Measurements from ENCODE around the gene KCTD11.

KCTD11 gene

GRCh38 chr17:7351665-7352502 is at the start of gene KCTD11:
Gene KCTD11 (plus strand): TSS chr17:7352162.
- peak within 1 kb of the TSS; percentile 78 to 99 (median 96) for H3K27ac ChIP-seq
- peak within 1 kb of the TSS; percentile 46 to 81 (median 68) for H3K4me3 ChIP-seq

DNA sequence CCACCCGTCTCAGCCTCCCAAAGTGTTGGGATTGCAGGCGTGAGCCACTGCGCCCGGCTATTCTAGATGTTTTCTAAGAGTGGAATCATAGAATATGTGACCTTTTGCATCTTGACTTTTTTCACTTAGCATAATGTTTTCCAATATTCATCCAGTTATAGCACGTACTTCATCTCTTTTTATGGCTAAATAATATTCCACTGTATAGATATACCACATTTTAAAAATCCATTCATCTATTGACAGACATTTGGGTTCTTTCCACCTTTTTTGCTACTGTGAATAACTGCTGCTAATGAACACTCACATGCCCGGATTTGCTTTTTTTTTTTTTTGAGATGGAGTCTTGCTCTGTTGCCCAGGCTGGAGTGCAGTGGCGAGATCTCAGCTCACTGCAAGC is 47.8 kb upstream of the KCTD11 start:
- H3K4me3 ChIP-seq = no peak overlapping the region
- H3K27ac ChIP-seq = no peak overlapping the region

- Histone ChIP-seq H3K4me3 (peak within 1 kb of the TSS; percentile 86 to 100 (median 98)), H3K27ac (peak within 1 kb of the TSS; percentile 93 to 100 (median 99))
Measured at GRCh38 chr17:7306911-7307685, 44.9 kb upstream of the KCTD11 start, which contains the start of gene EIF5A. Gene EIF5A (plus strand): TSS chr17:7307628. CDS start chr17:7309636, 2,008 bp downstream.

GRCh38 chr17:7307686-7308624 is 44.0 kb upstream of the KCTD11 start:
- Histone ChIP-seq H3K4me3 (peak overlapping the region; percentile 86 to 100 (median 98)), H3K27ac (peak overlapping the region; percentile 93 to 100 (median 99))

DNA sequence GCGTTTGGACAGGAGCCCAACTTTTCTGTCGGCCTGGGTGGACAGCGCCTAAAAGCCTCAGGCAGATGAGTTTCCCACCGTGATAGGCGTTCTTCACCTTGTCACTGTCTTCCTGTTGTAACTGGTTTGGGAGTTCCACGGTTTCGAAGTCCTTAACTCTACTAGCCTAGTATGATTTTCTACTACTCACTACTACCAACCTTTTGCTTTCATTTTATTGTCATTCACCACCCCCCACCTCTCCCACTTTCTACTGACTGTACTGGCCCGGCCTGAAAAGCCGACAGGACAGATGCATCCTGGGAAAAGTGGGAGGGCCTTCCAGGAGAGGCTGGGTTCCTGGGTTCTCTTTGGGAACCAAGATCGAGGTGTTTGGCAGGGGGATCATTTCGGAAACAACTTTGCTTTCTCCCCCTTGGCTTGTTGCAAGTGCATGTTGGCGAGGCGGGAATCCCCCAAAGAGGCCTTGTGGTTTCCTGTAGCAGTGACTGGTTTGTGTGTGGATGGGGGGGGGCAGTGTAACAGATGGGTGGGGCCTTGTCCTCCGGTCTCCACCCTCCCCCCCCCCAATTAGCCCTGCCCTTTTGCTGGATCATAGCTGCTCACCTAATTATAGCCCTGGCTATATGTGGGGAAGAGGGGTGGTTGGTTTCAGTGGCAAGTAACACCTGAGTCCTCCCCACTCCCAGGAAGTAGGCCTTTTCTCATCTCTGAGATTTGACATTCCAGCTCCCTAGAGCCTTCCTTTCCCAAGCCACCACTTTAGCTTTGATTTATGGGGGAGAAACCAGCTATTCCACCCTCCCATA is 43.1 kb upstream of the KCTD11 start:
- Histone ChIP-seq H3K4me3 (peak overlapping the region; percentile 86 to 100 (median 98)), H3K27ac (peak overlapping the region; percentile 93 to 100 (median 99))

GRCh38 chr17:7309628-7310027 is 42.3 kb upstream of the KCTD11 start:
- Histone ChIP-seq H3K4me3 (peak overlapping the region in 4 of 7 experiments; percentile 86 to 100 (median 94)), H3K27ac (peak overlapping the region in 14 of 21 experiments; percentile 93 to 100 (median 100))

DNA sequence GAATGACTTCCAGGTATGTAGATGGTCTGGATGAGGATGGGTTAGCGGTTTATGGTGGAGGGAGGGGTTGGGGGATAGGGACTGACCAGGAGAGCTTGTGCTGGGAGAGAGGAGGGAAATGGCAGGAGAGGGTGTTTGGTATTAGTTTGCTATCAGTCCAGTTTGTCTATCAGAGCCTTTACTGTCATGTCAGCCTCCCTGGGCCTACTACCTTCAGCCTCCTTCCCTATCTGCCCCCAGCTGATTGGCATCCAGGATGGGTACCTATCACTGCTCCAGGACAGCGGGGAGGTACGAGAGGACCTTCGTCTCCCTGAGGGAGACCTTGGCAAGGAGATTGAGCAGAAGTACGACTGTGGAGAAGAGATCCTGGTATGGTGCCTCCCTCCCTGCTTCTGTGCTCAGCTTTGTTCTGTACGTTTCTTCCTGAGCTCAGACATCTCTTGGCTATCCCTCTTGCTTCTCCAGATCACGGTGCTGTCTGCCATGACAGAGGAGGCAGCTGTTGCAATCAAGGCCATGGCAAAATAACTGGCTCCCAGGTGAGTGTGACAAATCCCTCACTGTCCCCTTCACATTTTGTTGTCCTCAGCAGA is 40.8 kb upstream of the KCTD11 start:
- Histone ChIP-seq H3K27ac (no peak overlapping the region), H3K4me3 (no peak overlapping the region)

DNA sequence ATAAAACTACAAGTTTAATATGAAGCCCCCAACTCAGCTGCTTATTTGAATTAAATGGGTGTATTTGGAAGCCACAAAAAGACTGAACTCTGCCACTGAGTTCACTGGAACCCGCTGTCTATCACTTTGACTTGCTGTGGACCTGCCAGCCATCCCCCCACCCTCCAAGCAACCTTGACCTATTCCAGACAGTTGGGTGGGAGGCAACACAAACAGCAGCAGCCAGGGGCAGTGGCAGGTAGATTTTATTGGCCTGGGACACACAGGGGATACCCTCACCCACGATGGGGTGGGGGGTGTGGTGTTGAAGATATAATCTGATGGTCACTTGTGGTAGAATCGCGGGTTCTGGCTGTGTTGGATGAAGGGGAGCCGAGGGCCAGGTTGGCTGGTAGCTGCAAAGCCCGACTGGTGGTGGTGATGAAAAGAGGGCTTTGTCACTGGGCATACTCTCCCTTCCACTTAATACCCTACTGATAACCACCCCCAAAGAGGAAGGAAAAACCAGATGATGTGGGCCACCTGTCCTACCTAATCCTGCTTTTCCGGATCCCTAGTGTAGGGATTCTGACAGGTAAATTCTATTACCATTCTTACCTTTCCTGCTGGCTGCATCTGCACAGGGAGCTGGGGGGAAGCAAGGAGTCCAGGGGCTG is 39.4 kb upstream of the KCTD11 start:
- no peak overlapping the region for H3K27ac ChIP-seq
- no peak overlapping the region for H3K4me3 ChIP-seq

- H3K27ac ChIP-seq = peak overlapping the region in 1 of 21 experiments; percentile 38
- no peak overlapping the region for H3K4me3 ChIP-seq
Measured at GRCh38 chr17:7313088-7313889, 38.7 kb upstream of the KCTD11 start.

- Histone ChIP-seq H3K4me3 (peak overlapping the region; percentile 50 to 92 (median 82)), H3K27ac (peak overlapping the region in 20 of 21 experiments; percentile 76 to 98 (median 92))
Measured at GRCh38 chr17:7313890-7314718, 37.9 kb upstream of the KCTD11 start.

DNA sequence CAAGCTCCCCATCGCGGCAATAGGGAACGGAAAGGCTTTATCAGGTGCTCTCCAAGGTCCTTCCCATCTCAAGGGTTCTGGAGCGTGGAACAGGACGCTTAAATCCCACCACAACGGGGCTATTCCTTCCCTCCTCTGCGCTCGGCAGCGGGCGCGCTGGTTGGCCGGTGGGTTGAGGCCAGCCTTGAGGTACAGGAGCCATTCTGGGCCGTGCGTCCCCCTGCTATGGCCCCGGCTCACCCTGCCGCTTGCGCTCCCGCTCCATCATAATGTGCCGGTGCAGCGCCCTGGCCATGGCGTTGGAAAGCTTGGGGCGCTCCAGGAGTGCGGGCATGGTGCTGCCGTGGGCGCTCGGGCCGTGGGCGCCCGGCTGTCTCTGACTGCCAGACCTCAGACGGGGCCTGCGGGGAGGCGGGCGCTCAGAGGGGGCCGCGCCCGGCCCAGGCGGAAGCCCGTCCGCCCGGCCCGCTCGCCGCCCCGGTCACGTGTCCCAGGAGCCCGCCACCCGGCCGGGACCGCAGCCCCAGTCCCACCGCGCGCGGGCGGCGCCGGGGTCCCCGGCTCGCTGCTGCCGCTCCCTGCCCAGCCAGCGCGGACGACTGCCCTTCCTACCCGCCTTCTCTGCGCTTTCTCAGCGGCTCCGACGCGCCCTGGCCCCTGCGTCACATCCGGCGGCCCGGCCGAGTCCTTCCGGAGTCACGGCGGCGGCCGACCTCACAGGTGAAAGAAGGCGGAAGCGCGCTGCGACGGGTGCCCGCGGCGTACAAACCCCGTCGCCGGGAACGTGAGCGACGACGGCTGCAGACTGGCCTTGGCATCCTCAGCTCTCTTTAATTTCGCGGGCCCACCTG is 37.0 kb upstream of the KCTD11 start, which contains the start of gene GPS2:
TSS of gene GPS2 (minus strand) at position 642 of the 851 bp plus-strand sequence. CDS start at position 334, 308 bp downstream.
- H3K27ac ChIP-seq = peak within 1 kb of the TSS; percentile 76 to 98 (median 92)

DNA sequence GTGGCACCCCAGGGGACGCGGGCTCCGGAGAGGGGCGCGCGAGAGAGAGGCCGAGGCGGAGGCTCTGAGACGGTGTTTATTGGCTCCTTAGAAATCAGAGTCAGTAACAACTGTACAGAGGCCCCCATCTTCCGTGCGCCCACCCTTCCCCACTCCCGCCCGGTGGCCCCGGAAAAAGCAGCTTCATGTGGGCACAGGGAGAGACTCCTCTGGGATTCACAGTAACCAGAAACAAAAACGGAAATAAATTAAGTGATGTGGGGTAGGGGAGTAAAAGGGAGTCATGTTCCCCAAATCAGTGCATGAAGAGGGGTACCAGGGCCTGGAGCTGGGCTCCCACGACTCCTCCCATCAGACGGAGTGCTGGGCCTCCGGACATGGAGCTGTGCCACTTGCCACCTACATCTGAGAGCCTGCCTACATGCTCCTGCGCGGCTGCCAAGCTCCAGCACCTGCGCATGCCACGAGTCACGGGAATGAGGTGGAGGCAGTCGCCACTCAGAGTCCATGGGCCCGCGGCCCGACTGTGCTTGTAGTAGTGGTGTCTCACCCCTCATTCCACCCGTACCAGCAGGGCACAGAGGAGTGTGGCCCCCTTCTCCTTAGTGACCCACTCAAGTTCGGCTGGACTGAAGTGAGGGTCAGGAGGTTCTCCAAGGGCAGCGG is 36.3 kb upstream of the KCTD11 start:
- peak overlapping the region; percentile 76 to 98 (median 92) for H3K27ac ChIP-seq
- H3K4me3 ChIP-seq = peak overlapping the region; percentile 50 to 92 (median 82)

More for the DNA sequence above, 37.0 kb upstream of the KCTD11 start, which contains the start of gene GPS2:
- peak within 1 kb of the TSS; percentile 50 to 92 (median 82) for H3K4me3 ChIP-seq

- H3K27ac ChIP-seq = peak overlapping the region in 1 of 21 experiments; percentile 38
- no peak overlapping the region for H3K4me3 ChIP-seq
Measured at GRCh38 chr17:7317161-7317803, 34.7 kb upstream of the KCTD11 start.
